ENCODE measurements around the gene BBS9.

The BBS9 gene

DNA sequence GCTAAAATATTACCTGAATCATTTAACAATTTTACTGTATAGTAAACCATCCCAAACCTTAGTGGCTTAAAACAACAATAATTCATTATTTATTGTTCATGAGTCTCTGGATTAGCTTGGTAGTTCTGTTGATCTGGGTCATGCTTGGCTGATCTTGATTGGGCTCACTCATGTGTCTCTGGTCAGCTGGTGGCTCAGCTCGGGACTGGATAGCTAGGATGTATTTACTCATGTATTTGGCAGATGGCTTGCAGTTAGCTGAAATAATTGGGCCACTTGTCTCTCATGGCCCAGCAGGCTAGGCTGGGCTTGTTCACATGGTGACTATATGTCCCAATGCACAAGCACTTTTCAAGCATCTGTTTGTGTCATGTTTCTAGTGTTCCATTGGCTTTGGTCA is 262.8 kb downstream of the BBS9 start:
- H3K4me3 ChIP-seq (ENCODE audit: control insufficient read depth, low read depth, low read length): no peak overlapping the region
- no peak for DNase-seq (ENCODE audit: low read depth)
- no peak for TF ChIP-seq CTCF (IDR thresholded peaks at IDR 0.05; ENCODE audit: control insufficient read depth, insufficient read depth, low read depth, low read length, missing control alignments)

- TF ChIP-seq CTCF (IDR thresholded peaks at IDR 0.05; ENCODE audit: control insufficient read depth, insufficient read depth, low read depth, low read length, missing control alignments): no peak
- H3K4me3 ChIP-seq (ENCODE audit: control insufficient read depth, low read depth, low read length): no peak overlapping the region
- no peak for DNase-seq (ENCODE audit: low read depth)
Observed at GRCh38 chr7:33393770-33394169, 264.4 kb downstream of the BBS9 start.

GRCh38 chr7:33395340-33395739 is 266.0 kb downstream of the BBS9 start:
- TF ChIP-seq CTCF (IDR thresholded peaks at IDR 0.05; ENCODE audit: control insufficient read depth, insufficient read depth, low read depth, low read length, missing control alignments): no peak
- no peak for DNase-seq (ENCODE audit: low read depth)
- H3K4me3 ChIP-seq (ENCODE audit: control insufficient read depth, low read depth, low read length): no peak overlapping the region

DNA sequence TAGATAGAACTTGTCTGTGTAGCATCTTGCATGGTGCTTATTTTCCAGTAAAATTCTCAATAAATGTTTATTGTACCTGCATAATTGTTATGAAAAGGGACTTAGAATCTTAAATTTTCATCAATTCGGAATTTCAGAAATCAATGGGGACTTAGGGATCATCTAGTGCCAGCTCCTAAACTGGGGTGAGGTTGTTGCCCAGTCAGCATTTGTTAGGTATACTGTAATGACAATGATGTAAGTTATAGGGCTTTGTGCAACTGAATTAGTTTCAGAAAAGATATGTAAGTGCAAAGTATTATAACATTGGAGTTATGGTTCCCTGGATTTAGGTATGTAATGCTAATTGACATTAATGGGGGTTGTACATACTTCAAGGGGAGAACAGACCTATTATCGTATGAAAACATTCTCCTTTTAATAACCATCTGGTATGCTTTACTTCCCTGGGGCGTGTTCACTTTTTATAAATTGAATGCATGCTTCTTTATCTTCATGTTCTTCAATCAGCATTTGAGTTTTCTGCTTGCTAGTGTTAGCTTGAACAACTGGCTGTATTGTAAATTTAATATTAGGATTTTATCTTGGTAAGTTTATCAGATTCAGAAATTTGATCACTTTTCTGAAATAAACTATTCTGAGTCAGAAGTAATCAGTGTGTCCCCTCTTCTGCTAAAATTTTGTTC is 270.3 kb downstream of the BBS9 start:
- TF ChIP-seq CTCF (IDR thresholded peaks at IDR 0.05; ENCODE audit: control insufficient read depth, insufficient read depth, low read depth, low read length, missing control alignments): no peak
- DNase-seq (ENCODE audit: low read depth): no peak
- H3K4me3 ChIP-seq (ENCODE audit: control insufficient read depth, low read depth, low read length): no peak overlapping the region

DNA sequence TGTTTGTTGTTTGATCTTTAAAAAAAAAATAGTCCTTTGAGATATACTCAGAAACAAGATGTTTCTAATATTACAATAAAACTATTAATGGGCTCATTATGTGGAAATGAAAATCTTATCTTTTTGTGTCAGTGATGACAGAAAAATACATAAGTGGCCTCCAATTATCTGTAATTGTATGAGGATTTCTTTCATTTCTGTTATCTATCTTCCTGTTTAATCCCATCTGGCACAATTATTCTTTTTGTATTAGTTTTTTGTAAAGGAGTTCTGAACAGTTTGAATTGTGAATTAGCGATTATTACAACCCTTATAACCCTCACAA is 270.8 kb downstream of the BBS9 start:
- no peak for DNase-seq (ENCODE audit: low read depth)
- TF ChIP-seq CTCF (IDR thresholded peaks at IDR 0.05; ENCODE audit: control insufficient read depth, insufficient read depth, low read depth, low read length, missing control alignments): no peak
- no peak overlapping the region for H3K4me3 ChIP-seq (ENCODE audit: control insufficient read depth, low read depth, low read length)

GRCh38 chr7:33410266-33410665 is 280.9 kb downstream of the BBS9 start:
- no peak for TF ChIP-seq CTCF (IDR thresholded peaks at IDR 0.05; ENCODE audit: control insufficient read depth, insufficient read depth, low read depth, low read length, missing control alignments)
- no peak overlapping the region for H3K4me3 ChIP-seq (ENCODE audit: control insufficient read depth, low read depth, low read length)
- no peak for DNase-seq (ENCODE audit: low read depth)

- DNase-seq (ENCODE audit: low read depth): no peak
- TF ChIP-seq CTCF (IDR thresholded peaks at IDR 0.05; ENCODE audit: control insufficient read depth, insufficient read depth, low read depth, low read length, missing control alignments): no peak
- H3K4me3 ChIP-seq (ENCODE audit: control insufficient read depth, low read depth, low read length): no peak overlapping the region
Observed at GRCh38 chr7:33411020-33411419, 281.7 kb downstream of the BBS9 start.
